NCI-H1105 treated with DMSO at 0.1 percent for 48 hours (cell line): Measurements from ENCODE around the gene CELF6.
"Not testable (repeated sequence)": the region's sequence is repeated elsewhere in the genome, so short reads cannot be mapped to it uniquely, and the experiment has no call there.

Source experiments
- DNase-seq: peaks from one replicate; lab custom pipeline; 2025; lab: John Stamatoyannopoulos, UW

CELF6 gene

GRCh38 chr15:72315706-72316370 is 4.1 kb downstream of the CELF6 start:
- peak; percentile 70 for DNase-seq

GRCh38 chr15:72313881-72314280 is 6.1 kb downstream of the CELF6 start:
- DNase-seq = no peak

- no peak for DNase-seq
Observed at GRCh38 chr15:72313448-72313840, 6.5 kb downstream of the CELF6 start.

GRCh38 chr15:72312605-72313447 is 7.1 kb downstream of the CELF6 start:
- peak; percentile 76 for DNase-seq

GRCh38 chr15:72307026-72307425 is 12.9 kb downstream of the CELF6 start:
- DNase-seq = no peak

GRCh38 chr15:72306211-72306785 is 13.7 kb downstream of the CELF6 start:
- peak; percentile 85 for DNase-seq

DNA sequence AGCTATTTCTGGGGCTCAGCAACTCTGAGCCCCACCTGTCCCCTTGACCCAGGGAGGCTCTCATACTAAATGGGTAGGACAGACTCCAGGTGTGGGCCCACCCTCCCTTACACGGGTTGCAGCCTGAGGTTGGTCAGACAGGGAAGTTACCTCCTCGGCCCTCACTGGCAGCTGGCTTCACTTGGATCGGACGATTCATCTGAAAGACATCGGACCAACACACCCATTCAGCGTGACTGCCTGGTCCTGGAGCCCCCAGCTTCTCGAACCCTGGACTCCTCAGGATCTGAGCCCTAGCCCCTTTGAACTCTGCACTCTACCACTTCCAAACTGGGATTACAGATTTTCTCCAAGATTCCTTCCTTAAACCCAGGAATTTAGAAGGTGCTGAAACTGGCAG is 15.4 kb downstream of the CELF6 start:
- DNase-seq = no peak

DNA sequence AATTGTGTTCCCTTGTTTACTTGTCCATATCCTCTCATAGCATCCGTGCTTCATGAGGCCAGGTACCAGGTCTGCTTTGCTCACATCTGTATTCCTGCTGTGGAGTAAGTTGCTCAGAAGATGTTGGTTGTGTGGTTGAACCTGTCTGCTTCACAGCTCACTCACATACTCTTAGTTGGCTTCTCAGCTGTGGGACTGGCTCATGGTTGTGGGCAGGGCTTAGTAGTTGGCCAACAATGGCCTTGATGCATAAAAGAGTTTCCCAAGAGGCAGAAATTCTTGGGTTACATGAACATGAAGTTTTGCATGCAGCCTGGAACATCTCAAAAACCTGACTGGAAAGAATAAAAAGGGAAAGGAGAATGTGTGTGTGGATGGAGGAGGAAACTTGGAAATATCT is 17.0 kb downstream of the CELF6 start:
- DNase-seq = no peak

GRCh38 chr15:72289597-72290325 is 30.2 kb downstream of the CELF6 start:
- no peak for DNase-seq

- DNase-seq = no peak
Observed at GRCh38 chr15:72288796-72289596, 31.0 kb downstream of the CELF6 start.

GRCh38 chr15:72285927-72286516 is 33.9 kb downstream of the CELF6 start:
- peak; percentile 7 for DNase-seq

DNA sequence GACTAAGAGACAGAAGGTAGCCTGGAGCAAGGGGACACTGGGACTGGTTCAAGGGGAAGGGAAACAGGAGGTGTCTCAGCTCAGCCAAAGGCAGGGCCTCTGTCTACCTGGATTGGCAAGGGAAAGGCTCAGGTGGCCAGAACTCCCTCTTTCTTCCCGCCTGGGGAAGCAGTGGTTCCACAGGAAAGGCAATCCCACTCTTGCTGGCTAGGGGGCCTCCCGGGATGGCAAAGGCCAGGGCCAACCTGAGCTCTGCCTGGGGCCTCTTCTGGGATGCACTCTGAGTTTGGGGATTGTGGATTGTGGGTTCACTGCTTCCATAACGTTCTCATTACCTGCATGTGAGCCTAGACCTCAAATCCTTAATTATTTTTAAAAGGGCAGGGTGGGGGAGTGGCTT is 34.6 kb downstream of the CELF6 start:
- no peak for DNase-seq

DNA sequence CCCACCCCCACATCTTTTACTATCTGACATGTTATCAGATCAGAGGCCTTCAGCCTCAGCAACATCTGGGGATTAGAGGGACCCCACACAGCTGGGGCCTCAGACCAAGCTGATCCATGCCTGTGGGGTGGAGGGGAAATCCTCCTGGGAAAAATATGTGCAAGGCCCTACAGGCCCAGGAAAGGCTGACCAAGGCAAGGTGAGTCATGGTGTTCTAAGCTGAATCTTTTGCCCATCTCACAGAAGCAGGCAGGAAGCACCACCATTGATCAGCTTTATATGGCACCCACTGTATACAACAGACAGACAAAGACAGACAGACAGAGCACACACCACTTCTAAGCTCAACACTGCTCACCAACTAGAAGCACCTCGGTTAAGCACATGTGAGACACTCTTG is 35.2 kb downstream of the CELF6 start:
- DNase-seq = no peak

DNA sequence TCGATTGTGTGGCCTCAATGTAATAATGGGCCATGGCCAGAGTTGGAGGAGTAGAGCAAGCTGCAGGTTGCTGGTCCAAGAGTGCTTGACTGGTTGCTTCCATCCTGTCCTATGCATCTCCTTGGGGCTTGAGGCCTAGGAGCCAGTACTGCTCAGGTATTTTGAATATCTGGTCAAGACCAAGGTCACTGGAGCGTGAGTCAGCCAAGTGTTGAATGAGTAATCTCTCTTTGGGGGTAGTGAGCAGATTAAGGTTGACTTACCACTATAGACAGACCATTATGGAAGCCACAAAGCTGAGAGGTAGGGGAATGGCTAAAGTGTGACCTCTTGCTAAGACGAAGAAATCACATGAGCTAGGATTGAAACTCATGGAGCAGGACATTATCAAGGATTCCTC is 38.2 kb downstream of the CELF6 start:
- no peak for DNase-seq

- no peak for DNase-seq
Observed at GRCh38 chr15:72280751-72281150, 39.2 kb downstream of the CELF6 start.

DNA sequence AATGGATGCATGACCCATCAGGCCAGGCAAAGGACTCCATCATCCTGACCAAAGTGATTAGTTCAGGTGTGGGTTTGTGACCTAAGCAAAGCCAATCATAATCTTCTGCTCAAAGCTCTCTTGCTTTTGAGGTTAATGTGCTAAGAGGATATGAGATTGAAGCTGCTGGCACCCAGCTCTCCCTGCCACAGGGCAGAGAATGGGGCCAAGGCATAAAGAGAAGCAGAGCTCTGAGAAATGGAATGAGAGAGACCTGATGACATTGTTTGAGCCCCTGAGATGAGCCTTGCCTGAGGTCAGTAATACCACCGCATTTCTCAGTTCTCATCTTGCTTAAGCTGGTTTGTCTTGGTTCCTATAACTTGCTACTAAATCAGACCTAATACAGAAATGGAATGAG is 41.2 kb downstream of the CELF6 start:
- DNase-seq = no peak

- no peak for DNase-seq
Observed at GRCh38 chr15:72276326-72276700, 43.6 kb downstream of the CELF6 start.

DNA sequence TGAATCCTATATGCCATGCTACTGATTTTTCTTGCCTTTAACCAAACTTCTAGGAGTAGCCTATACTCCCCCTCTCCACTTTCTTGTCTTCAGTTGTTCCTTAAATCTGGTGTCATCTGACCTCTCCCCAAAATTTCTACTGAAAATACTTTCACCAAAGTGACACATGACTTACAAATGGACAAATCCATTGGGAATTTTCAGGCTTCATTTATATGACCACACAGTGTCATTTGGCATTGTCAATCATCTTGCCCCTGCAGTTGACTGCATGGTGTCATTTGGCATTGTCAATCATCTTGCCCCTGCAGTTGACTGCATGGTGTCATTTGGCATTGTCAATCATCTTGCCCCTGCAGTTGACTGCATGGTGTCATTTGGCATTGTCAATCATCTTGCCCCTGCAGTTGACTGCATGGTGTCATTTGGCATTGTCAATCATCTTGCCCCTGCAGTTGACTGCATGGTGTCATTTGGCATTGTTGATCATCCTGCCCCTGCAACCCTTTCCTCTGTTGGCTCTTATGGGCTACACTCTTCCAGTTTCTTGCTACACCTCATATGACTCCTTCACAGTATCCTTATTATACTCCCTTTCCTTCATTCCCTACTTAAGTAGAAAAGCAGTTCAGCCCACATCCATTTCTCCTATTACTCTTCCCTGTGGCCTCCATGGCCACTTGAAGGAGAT is 44.2 kb downstream of the CELF6 start:
- not testable (repeated sequence) for DNase-seq

GRCh38 chr15:72272997-72273352 is 47.0 kb downstream of the CELF6 start:
- no peak for DNase-seq

DNA sequence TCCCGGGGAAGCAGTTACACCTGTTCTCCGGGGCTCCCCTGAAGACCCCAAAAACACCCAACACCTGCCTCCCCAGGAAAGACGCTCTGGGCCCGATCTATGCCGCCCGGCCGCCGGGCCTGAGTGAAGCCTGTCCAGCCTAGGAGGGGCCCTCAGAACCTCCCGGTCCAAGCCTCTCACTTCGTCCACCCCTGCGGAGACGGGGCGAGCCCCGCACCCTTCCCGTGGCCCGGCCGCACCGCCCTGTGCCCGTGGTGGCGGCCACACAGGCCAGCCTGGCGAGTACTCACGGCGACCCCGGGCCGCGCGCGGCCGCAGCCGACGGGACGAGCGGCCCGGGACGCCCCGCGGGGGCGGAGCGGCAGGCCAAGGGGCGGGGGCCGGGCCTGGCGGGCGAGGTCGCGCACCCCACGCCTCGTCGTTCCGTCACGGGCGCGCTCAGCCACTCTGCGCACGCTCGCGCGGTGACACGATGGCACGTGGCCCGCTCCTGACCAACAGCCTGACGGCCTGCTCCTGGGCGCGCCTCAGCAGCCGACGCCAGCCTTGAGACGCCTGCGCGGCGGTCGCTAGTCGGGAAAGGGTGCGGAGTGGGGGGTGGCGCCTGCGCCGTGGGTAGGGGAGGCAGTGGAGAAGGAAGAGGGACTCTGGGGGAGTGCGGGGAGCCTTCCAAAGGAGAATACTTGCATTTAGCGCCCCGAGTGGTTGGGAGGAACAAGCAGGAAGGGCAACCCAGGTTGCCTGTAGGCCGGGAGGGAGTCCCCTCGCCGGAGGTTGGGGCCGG is 47.6 kb downstream of the CELF6 start, which contains the start of gene PARP6:
Gene PARP6 (minus strand): TSS at position 342 of the 784 bp plus-strand sequence. CDS start 5,077 bp downstream, outside the sequence.
- DNase-seq = peak; percentile 99
